Pulmonary artery endothelial cell (primary cell): Measurements from ENCODE around the gene MLPH. TPM values are rescaled to one million over a fixed set of nuclear protein-coding genes. Genes with fewer than 3 reads are reported as not detected.
"Not testable (repeated sequence)": the region's sequence is repeated elsewhere in the genome, so short reads cannot be mapped to it uniquely, and the experiment has no call there.

Experiments used
- DNase-seq: peaks from one replicate; pipeline ENCODE4 v3.0.0-alpha.2; 2011; ENCODE audit warnings: low read depth, low spot score
- total RNA-seq: library from RNA; depleted of rRNA; stranded (reverse); fragments of >200 nt; gene quantifications from 2 replicates; pipeline ENCODE4 v1.2.3, GENCODE V29; 2014

MLPH gene
- total RNA-seq, 1 donor from 2014 or later, result not detected

DNA sequence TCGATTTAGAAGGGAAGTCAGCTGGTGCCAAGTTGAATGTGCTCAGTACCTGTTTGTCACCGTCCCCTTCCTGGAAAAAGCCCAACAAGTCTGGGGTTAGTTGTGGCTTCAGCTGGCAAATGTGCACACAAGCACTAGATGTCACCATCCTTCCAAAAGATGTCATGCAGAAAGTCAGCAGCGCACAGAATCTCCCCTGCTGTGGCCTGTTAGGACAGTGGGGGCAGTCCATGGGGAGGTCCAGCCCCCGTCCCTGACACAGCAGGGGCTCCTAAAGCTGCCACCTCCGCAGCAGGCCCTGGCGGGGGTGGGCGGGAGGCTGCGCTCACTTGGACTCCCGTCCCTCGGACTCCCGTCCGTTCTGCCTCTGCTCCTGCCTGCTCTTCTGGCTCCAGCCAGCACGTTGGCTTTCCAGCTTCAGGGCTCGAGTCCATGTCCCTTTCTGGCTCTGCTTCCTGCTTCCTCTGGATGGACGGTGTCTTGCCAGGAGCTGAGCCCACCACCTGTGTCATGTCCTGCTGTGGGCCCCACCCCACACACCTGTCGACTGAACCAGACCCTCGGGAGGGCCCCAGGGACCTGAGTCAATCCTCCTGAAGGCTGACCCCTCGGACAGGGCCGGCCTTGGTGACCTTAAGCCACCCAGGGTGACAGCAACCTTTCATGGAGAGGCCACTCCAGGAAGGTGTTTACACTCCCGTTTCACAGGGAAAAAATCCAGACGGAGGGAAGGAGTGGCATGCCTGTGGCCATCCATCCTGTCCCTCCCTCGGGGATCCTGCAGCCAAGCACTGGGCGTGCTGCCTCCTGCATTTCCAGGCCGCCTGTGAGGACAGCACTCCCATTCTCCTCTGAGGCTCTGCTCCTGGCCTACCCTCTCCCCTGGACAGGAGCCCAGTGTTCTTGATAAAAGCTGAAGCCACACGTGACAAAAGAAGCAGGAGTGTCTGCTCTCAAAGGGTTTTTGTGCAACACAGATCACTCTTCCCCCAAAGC is 95.0 kb downstream of the MLPH start:
- DNase-seq, result peak; percentile 44

DNA sequence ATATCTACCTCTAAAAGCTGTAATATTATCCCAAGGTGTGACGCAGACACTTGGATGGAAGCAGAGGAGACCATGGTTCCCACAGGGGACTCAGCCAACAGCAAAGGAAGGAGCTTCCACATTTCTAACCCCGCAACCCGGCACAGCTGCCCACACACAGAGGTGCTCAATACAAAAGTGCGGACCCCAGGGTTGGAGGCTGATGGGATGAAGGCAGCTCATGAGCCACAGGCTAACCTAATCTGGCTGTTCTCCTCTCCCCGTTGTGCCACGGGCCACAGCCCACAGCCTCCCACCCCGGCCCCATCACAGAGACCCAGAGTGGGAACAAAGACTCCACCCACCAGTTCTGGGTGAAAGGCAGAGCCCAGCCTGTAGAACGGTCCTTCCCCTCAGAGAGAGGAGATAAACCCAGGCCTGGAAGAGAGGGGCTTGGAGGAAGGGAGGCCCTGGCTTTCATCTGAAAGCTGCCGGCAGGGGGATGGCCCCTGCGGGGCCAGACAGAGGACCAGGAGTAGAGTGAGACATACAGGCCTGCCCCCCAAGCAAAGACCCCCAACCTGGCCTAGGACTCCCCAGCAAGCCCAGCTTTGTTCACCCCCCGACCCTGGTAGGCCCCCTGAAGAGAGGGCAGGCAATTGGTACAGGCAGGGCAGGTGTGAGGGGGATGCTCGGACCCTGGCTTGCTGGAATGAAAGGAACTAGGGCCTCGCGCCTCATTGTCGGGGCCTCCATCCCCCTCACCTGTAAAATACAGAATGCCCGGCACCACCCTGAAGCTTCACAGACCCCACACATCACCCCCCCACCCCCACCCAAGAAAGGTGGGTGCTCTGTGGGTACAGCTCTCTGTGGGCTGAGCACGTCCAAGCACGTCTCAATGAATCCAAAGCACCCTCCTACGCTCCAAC is 96.6 kb downstream of the MLPH start:
- no peak for DNase-seq

DNA sequence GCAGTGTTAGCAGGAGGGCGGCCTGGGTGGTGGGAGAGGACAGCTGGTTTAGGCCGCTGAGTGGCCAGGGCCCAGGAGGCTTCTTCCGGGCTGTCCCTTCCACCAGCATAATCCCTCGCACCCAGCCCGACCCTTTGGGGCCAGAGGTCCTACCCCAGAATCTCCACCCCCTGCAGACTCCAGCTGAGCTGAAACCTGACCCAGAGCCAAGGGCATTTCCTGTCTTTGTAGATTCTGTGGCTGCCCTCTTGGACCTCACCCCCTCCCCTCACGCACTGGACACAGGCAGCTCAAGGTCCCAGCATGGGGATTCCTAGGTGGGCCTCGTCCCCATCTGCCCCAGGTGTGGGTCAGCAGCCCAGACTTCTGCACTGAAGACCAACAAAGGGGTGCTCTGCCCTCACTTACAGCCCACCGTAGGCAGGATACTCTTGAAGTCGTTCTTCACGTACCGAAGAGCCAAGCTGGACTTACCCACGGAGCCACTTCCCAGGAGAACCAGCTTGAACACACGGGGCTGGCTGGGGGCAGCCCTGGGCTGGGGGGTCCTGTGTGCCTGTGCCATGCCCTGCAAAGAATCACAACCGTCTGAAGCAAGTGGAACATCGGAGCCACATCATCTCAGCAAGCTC is 98.7 kb downstream of the MLPH start:
- DNase-seq, result no peak

- no peak for DNase-seq
These were observed 101.1 kb downstream of the MLPH start for GRCh38 chr2:237588044-237588696.

GRCh38 chr2:237590272-237591140 is 103.5 kb downstream of the MLPH start, which contains the start of gene RAB17:
TSS of gene RAB17 (minus strand) at chr2:237590734. CDS start at chr2:237586154, 4,580 bp downstream.
- DNase-seq, result no peak

DNA sequence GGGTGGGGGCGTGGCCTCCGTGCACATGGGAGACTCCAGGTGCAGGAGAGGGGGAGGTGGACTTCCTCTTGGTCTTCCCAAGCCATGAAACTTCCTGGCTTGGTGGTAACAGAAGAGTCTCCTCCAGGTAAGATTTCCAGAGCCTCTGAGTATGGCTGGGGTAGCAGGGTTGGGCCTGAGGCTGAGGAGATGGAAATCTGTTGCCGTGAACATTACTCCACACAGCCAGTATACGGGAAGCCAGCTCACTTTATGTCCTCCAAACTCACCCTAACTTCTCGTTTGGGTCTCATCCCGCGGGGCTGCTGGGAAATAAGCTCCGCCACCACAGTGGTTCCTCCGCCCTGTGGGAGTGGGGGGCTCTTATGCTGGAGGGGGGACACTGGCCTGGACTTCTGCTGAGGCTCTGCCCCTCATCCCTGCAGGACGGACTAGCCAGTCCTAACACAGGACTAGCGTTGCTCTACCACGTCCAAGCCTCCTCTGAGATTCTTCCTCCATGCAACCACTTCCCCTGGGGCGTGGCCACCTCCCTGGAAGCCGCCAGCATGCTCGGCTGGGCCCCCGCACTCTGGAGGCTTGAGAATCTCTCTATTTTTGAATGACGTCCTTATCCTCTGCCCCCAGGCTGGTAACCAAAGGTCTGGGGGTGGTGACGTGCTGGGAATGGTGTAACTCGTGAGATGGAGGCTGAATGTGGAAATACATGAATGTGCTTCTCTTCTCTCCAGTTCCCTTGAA is 104.3 kb downstream of the MLPH start:
- no peak for DNase-seq

GRCh38 chr2:237592425-237592980 is 105.5 kb downstream of the MLPH start:
- no peak for DNase-seq

GRCh38 chr2:237593036-237593435 is 106.0 kb downstream of the MLPH start:
- no peak for DNase-seq

DNA sequence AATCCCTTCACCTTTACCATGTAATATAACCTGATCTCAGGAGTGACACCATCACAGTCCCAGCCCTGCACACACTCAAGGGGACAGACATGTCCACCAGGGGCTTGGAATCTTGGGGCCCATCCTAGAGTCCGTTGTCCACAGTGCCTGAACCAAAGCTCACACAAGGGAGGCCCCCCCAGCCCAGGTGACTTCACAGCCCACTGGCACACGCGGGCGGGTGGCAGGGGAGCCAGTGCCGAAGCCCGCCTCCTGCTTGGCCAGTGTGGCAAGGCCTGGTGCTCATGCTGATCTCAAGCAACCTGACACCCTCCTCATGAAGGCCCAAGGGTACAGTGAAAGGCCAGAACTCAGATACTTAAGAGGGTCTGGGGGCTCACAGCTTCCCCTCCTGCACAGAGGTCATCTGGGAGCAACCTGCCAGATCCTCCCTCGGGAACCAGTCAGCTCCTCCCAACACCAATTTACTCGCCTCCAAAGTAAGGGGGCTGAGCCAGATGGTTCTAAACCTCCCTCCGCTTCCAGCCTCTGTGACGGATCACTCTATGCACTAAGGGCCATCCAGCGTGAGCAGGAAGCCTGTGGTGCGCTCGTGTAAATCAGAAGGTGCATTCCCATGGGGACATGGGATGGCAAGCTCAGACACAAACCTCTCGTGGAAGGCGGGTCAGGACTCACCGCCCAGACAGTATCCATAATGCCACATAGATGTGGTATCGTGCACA is 106.7 kb downstream of the MLPH start:
- DNase-seq, result no peak

DNA sequence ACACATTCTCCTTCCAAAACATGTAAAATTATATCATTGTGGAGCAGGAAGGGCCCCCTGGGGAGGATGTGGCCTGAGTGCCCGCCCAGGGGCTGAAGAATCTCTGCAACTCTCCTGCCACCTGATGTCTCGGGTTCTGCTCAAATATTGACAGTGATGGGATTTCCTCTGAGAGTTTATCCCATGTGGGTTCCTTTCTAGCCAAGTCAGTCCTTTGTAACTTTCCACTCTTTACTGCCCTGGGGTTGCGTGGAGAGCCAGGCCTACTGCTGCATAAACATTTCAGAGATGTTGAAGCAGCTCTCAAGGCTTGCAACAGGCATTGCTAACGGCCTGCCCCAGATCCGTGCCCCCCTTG is 107.4 kb downstream of the MLPH start:
- DNase-seq, result no peak

DNA sequence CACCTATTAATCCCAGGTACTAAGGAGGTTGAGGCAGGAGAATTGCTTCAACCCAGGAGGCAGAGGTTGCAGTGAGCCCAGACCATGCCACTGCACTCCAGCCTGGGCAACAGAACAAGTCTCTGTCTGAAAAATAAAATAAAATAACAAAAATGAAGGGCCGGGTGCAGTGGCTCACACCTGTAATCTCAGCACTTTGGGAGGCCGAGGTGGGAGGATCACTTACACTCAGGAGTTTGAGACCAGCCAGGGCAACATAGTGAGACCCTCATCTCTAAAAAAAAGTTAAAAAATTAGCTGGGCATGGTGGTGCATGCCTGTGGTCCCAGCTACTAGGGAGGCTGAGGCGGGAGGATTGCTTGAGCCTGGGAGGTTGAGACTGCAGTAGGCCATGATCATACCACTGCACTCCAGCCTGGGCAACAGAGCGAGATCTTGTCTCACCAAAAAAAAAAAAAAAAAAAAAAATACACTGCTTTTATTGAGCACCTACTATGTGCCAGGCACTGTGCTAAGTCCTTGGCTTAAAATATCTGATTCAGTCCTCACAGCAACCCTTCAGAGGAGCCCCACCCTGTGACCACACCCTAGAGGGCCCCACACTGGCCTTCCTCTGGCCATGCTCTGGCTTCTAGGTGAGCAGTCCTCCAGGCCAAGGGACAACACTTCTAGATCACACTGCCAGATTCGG is 108.9 kb downstream of the MLPH start:
- not testable (repeated sequence) for DNase-seq

GRCh38 chr2:237596520-237597195 is 109.6 kb downstream of the MLPH start:
- DNase-seq, result no peak

GRCh38 chr2:237597196-237598145 is 110.4 kb downstream of the MLPH start:
- DNase-seq, result no peak

- no peak for DNase-seq
These were observed 111.6 kb downstream of the MLPH start for GRCh38 chr2:237598468-237599208.

GRCh38 chr2:237599465-237600110 is 112.5 kb downstream of the MLPH start:
- no peak for DNase-seq
